ENCODE measurements around the gene TBXA2R. TPM values are rescaled to one million over a fixed set of nuclear protein-coding genes. Genes with fewer than 3 reads are reported as not detected.

Gene TBXA2R
- total RNA-seq, 4 donors from 2014 or later: 0.32 to 0.85 (median 0.41) TPM

DNA sequence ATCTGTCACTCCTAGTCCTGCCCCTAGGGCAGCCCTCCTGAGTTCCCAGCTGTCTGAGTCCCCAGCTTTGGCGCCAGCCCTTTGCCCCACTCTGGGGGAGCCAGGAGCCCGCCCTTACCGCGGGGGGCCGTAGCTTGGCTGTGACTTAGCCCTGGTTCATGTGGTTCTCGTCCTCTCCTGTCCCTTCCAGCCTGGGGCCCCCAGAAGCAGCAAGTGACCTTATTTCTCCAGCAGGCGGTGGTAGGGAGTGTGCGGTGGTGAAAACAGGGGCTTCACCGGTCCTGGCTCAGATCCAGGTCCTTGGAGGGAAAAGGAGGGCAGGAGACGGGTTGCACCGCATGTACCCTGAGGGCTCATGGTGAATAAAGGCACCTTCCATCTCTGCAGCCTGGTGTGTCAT lies 13.5 kb downstream of the TBXA2R start:
- TF ChIP-seq CTCF (IDR thresholded peaks at IDR 0.05) (no peak), POLR2A (IDR thresholded peaks at IDR 0.05) (no peak), POLR2AphosphoS5 (IDR thresholded peaks at IDR 0.05) (no peak), EP300 (IDR thresholded peaks at IDR 0.05) (no peak)
- 56% methylated on average over 10 of the region's 11 CpGs for WGBS
- no peaks in the 10 kb centered on the region for H3K27me3 ChIP-seq
- no peaks in the 10 kb centered on the region for H3K36me3 ChIP-seq
- H3K27ac ChIP-seq: no peak overlapping the region
- DNase-seq (ENCODE audit: low spot score in 2 of 2): no peak
- no peaks in the 10 kb centered on the region for H3K4me1 ChIP-seq
- H3K4me3 ChIP-seq: no peak overlapping the region
- no peaks in the 10 kb centered on the region for H3K9me3 ChIP-seq

DNA sequence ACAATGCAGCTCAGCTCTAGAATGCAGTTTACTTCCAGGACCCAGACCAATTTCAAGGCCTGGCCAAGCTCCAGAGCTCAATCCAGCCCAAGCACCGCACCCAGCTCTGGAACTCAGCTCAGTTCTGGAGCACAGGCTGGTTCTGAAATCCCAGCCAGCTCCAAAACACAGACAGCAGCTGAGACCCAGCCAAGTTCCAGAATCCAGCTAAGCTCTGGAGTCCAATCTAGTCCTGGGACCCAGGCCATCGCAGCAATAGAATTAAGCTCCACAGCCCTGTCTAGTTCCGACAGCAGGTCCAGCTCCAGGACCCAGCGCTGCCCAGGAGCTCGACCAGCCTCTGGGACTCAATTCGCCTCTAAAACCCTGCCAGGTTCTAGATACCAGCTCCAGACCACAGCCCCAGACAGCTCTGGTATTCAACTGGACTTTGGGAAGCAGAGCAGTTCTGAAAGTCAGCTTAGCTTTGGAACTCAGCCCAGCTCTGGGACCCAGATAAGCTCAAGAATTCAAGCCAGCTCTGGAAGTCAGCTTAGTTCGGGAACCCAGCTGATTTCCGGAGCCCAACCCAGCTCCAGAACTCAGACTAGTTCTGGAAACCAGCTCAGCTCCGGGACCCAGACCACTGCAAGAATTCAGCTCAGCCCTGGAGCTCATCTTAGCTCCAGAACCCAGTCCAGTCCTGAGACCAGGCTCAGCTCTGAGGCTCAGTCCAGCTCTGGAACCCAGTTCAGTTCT lies 14.6 kb downstream of the TBXA2R start:
- Histone ChIP-seq H3K4me1 (peaks cover 2% of the 10 kb centered on the region), H3K27ac (no peak overlapping the region), H3K9me3 (no peaks in the 10 kb centered on the region), H3K4me3 (no peak overlapping the region), H3K36me3 (no peaks in the 10 kb centered on the region), H3K27me3 (no peaks in the 10 kb centered on the region)
- no peak for DNase-seq (ENCODE audit: low spot score in 2 of 2)
- WGBS: 17% methylated on average over 1 of the region's 9 CpGs
- TF ChIP-seq CTCF (IDR thresholded peaks at IDR 0.05): no peak
- no peak for TF ChIP-seq POLR2AphosphoS5 (IDR thresholded peaks at IDR 0.05)
- TF ChIP-seq EP300 (IDR thresholded peaks at IDR 0.05): no peak
- no peak for TF ChIP-seq POLR2A (IDR thresholded peaks at IDR 0.05)

GRCh38 chr19:3590991-3591659 lies 15.6 kb downstream of the TBXA2R start:
- Histone ChIP-seq H3K27ac (no peak overlapping the region), H3K27me3 (peaks cover 9% of the 10 kb centered on the region), H3K4me1 (peaks cover 11% of the 10 kb centered on the region), H3K9me3 (no peaks in the 10 kb centered on the region), H3K4me3 (no peak overlapping the region), H3K36me3 (no peaks in the 10 kb centered on the region)
- no peak for TF ChIP-seq CTCF (IDR thresholded peaks at IDR 0.05)
- no peak for TF ChIP-seq EP300 (IDR thresholded peaks at IDR 0.05)
- no peak for TF ChIP-seq POLR2AphosphoS5 (IDR thresholded peaks at IDR 0.05)
- no peak for TF ChIP-seq POLR2A (IDR thresholded peaks at IDR 0.05)
- 88% methylated on average over 6 of the region's 8 CpGs for WGBS
- DNase-seq (ENCODE audit: low spot score in 2 of 2): no peak

DNA sequence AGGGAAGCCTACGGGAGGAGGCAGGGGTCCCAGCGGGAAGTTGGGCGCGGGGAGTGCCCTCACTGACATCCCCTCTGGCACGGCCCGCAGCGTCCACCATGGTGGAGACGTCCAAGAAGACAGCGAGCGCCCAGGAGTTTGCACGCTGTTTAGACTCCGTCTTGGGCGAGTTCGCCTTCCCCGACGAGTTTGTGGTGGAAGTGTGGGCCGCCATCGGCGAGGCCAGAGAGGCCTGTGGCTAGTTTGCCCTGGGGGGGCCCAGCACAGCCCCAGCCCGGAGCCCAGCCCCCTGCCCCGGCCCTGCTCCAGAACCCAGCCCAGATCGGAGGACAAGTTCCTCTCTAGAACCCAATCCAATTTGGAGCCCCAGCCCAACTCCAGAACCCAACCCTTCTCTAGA lies 16.7 kb downstream of the TBXA2R start:
- Histone ChIP-seq H3K36me3 (no peaks in the 10 kb centered on the region), H3K4me1 (peaks cover 21% of the 10 kb centered on the region), H3K9me3 (no peaks in the 10 kb centered on the region), H3K4me3 (no peak overlapping the region), H3K27me3 (peaks cover 20% of the 10 kb centered on the region), H3K27ac (no peak overlapping the region)
- TF ChIP-seq POLR2A (IDR thresholded peaks at IDR 0.05) (no peak), POLR2AphosphoS5 (IDR thresholded peaks at IDR 0.05) (no peak), EP300 (IDR thresholded peaks at IDR 0.05) (no peak), CTCF (IDR thresholded peaks at IDR 0.05) (no peak)
- no peak for DNase-seq (ENCODE audit: low spot score in 2 of 2)
- WGBS: 92% methylated on average over 11 of the region's 22 CpGs

GRCh38 chr19:3589439-3589838 lies 17.2 kb downstream of the TBXA2R start:
- Histone ChIP-seq H3K4me3 (no peak overlapping the region), H3K4me1 (peaks cover 21% of the 10 kb centered on the region), H3K27me3 (peaks cover 22% of the 10 kb centered on the region), H3K27ac (no peak overlapping the region), H3K9me3 (no peaks in the 10 kb centered on the region), H3K36me3 (no peaks in the 10 kb centered on the region)
- 93% methylated on average over 8 of the region's 11 CpGs for WGBS
- TF ChIP-seq POLR2A (IDR thresholded peaks at IDR 0.05) (no peak), CTCF (IDR thresholded peaks at IDR 0.05) (no peak), POLR2AphosphoS5 (IDR thresholded peaks at IDR 0.05) (no peak), EP300 (IDR thresholded peaks at IDR 0.05) (no peak)
- no peak for DNase-seq (ENCODE audit: low spot score in 2 of 2)

Data from suprapubic skin (tissue), 4 donors.